IPS-15b (cell line): Measurements from ENCODE around the gene ZNF500.
A peak's percentile ranks its signal among the peaks of the same experiment; 100 is the strongest.
"Not testable (repeated sequence)": the region's sequence is repeated elsewhere in the genome, so short reads cannot be mapped to it uniquely, and the experiment has no call there.

ENCODE experiments used
- H3K27me3 ChIP-seq: one replicate; pipeline ENCODE4 v1.6.1; 2013; ENCODE audit warnings: low read length; ENCODE audit not compliant: control insufficient read depth, insufficient read depth
- H3K36me3 ChIP-seq: one replicate; pipeline ENCODE4 v1.6.1; 2013; ENCODE audit warnings: low read length; ENCODE audit not compliant: control insufficient read depth, insufficient read depth
- H3K4me1 ChIP-seq: one replicate; pipeline ENCODE4 v1.6.1; 2013; ENCODE audit warnings: mild to moderate bottlenecking, low read length; ENCODE audit not compliant: control insufficient read depth, insufficient read depth
- H3K4me3 ChIP-seq: one replicate; pipeline ENCODE4 v1.5.1; 2013; ENCODE audit warnings: low read depth, low read length
- H3K9ac ChIP-seq: one replicate; pipeline ENCODE4 v1.6.1; 2013; ENCODE audit warnings: low read depth, mild to moderate bottlenecking, low read length
- H3K9me3 ChIP-seq: one replicate; pipeline ENCODE4 v1.6.1; 2013; ENCODE audit warnings: mild to moderate bottlenecking, low read length; ENCODE audit not compliant: control insufficient read depth, insufficient read depth

The ZNF500 gene

DNA sequence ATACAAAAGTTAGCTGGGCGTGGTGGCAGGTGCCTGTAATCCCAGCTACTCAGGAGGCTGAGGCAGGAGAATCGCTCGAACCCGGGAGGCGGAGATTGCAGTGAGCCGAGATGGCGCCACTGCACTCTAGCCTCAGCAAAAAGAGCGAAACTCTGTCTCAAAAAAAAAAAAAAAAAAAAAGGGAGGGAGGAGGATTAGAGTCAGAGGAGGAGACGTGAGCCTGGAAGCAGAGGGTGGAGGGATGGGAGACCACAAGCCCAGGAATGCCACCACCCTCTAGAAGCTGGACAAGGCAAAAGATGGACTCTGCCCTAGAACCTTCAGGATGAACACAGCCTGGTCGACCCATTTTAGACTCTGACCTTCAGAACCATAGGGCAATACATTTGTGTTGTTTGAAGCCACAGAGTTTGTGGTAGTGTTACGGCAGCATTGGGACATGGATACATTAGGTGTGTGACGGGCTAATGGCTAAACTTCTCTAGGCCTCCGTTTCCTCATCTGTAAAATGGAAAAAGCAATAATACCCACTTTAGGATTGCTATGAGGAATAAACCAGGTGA lies 26.1 kb upstream of the ZNF500 start:
- Histone ChIP-seq H3K9ac (no peak overlapping the region), H3K4me3 (no peak overlapping the region), H3K9me3 (no peaks in the 10 kb centered on the region), H3K36me3 (peaks cover 3% of the 10 kb centered on the region), H3K4me1 (peaks cover 2% of the 10 kb centered on the region), H3K27me3 (no peaks in the 10 kb centered on the region)

- Histone ChIP-seq H3K4me1 (peaks cover 2% of the 10 kb centered on the region), H3K36me3 (no peaks in the 10 kb centered on the region), H3K9me3 (no peaks in the 10 kb centered on the region), H3K27me3 (no peaks in the 10 kb centered on the region), H3K4me3 (no peak overlapping the region), H3K9ac (no peak overlapping the region)
Measured at GRCh38 chr16:4790871-4791270, 23.9 kb upstream of the ZNF500 start.

GRCh38 chr16:4790261-4790660 lies 23.3 kb upstream of the ZNF500 start:
- H3K9me3 ChIP-seq: no peaks in the 10 kb centered on the region
- H3K4me3 ChIP-seq: no peak overlapping the region
- H3K27me3 ChIP-seq: no peaks in the 10 kb centered on the region
- no peak overlapping the region for H3K9ac ChIP-seq
- peaks cover 2% of the 10 kb centered on the region for H3K4me1 ChIP-seq
- H3K36me3 ChIP-seq: no peaks in the 10 kb centered on the region

DNA sequence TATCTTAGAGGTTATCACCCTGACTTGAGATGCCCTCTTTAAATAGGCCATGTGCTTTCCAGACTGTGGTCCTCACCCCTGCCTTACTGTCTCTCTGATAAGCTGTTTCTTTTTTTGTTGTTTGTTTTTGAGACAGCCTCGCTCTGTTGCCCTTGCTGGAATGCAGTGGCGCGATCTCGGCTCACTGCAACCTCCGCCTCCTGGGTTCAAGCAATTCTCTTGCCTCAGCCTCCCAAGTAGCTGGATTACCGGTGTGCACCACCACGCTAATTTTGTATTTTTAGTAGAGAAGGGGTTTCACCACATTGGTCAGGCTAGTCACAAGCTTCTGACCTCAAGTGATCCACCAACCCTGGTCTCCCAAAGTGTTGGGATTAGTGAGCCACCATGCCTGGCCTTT lies 21.9 kb upstream of the ZNF500 start:
- Histone ChIP-seq H3K27me3 (no peaks in the 10 kb centered on the region), H3K9me3 (no peaks in the 10 kb centered on the region), H3K36me3 (no peaks in the 10 kb centered on the region), H3K4me1 (peaks cover 2% of the 10 kb centered on the region), H3K4me3 (no peak overlapping the region), H3K9ac (no peak overlapping the region)

- H3K9me3 ChIP-seq: no peaks in the 10 kb centered on the region
- peaks cover 2% of the 10 kb centered on the region for H3K4me1 ChIP-seq
- no peaks in the 10 kb centered on the region for H3K36me3 ChIP-seq
- H3K9ac ChIP-seq: no peak overlapping the region
- H3K27me3 ChIP-seq: no peaks in the 10 kb centered on the region
- H3K4me3 ChIP-seq: no peak overlapping the region
Measured at GRCh38 chr16:4788489-4788889, 21.5 kb upstream of the ZNF500 start.

DNA sequence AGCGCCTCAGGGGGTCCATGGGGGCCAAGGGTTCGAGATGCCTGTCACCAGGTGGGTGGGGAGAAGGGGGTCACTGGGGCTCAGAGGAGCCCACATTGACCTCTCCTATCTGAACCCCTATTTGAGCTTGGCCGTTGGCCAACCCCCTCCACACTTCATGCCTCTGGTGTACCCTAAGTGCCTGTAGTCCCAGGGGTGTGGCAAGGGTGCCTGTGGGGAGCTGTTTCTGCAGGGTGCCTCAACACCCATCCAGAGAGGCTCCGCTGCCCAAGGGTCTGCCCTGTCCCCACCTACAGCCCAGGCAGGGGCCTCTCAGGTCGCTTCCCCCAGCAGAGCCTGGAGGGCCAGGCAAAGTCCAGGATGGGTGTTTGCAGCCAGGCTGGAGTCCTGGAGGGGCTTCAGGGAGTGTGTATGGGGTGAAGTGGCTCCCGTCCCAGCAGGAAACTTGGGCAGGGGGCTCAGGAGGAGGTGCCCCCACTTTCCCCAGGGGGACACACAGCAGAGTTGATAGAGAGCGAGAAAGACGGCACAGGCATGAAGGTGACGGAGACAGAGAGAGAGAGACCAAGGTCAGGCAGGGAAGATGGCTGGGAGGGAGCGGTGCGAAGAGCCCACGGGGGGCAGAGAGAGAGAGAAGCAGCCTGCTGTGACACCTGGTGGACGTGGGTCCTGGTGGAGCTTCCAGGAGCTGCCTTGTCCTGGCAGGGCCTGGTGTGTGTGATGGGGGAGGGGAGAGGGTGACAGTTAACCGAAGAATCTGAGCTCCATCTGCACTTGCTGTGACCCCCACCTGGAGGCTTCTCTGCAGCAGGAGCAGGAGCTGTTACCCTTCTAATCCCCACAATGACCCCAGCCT lies 20.9 kb upstream of the ZNF500 start, which contains the start of gene SEPTIN12:
SEPTIN12 (minus strand) TSS at position 719 of the 856 bp plus-strand sequence; CDS start at position 19, 700 bp downstream.
- H3K36me3 ChIP-seq: no peaks in the 10 kb centered on the region
- H3K9ac ChIP-seq: peak within 1 kb of the TSS; percentile 60
- H3K9me3 ChIP-seq: no peaks in the 10 kb centered on the region
- H3K4me1 ChIP-seq: peaks cover 2% of the 10 kb centered on the region
- no peaks in the 10 kb centered on the region for H3K27me3 ChIP-seq
- no peak within 1 kb of the TSS for H3K4me3 ChIP-seq

DNA sequence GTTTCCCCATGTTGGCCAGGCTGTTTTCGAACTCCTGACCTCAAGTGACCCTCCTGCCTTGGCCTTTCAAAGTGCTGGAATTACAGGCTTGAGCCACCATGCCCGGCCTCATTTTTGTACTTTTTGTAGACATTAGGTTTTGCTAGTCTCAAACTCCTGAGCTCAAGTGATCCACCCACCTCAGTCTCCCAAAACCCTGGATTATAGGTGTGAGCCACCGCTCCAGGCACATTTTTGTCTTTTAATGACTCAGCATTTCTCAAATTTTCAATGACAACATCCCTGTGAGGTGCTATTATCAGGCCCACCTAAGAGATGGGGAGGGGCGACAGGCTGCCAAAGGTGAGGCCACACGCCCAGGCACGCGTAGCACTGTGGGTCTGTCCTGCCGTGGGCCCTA lies 20.1 kb upstream of the ZNF500 start:
- H3K36me3 ChIP-seq: no peaks in the 10 kb centered on the region
- peaks cover 2% of the 10 kb centered on the region for H3K4me1 ChIP-seq
- H3K27me3 ChIP-seq: no peaks in the 10 kb centered on the region
- no peaks in the 10 kb centered on the region for H3K9me3 ChIP-seq
- no peak overlapping the region for H3K4me3 ChIP-seq
- H3K9ac ChIP-seq: no peak overlapping the region

DNA sequence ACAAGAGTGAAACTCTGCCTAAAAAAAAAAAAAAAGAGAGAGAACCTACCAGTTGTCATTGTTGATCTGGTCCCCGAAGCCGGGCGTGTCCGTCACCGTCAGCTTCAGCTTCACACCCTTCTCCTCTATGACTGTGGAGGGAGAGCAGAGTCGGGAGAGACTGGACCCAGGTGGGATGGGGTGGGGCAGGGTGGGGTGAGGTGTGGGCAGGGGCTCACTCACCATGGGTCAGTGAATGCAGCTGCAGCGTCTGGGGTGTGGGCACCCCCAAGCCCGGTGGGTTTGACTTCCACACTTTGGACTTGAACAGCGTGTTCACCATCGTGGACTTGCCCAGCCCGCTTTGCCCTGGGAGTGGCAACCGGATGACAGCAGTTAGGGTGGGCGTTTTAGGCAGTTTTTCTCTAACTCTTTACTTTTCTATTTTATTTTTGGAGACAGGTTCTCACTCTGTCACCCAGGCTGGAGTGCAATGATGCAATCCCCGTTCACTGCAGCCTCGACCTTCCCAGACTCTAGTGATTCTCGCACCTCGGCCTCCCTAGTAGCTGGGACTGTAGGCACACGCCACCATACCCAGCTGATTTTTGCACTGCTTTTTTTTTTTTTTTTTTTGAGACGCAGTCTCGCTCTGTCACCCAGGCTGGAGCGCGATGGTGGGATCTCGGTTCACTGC lies 18.9 kb upstream of the ZNF500 start:
- H3K4me3 ChIP-seq: no peak overlapping the region
- no peaks in the 10 kb centered on the region for H3K36me3 ChIP-seq
- H3K9ac ChIP-seq: no peak overlapping the region
- H3K9me3 ChIP-seq: no peaks in the 10 kb centered on the region
- peaks cover 2% of the 10 kb centered on the region for H3K4me1 ChIP-seq
- no peaks in the 10 kb centered on the region for H3K27me3 ChIP-seq

GRCh38 chr16:4784444-4784987 lies 17.6 kb upstream of the ZNF500 start:
- H3K4me3 ChIP-seq, H3K9me3 ChIP-seq, H3K9ac ChIP-seq, H3K4me1 ChIP-seq, H3K36me3 ChIP-seq, H3K27me3 ChIP-seq: not testable (repeated sequence)

DNA sequence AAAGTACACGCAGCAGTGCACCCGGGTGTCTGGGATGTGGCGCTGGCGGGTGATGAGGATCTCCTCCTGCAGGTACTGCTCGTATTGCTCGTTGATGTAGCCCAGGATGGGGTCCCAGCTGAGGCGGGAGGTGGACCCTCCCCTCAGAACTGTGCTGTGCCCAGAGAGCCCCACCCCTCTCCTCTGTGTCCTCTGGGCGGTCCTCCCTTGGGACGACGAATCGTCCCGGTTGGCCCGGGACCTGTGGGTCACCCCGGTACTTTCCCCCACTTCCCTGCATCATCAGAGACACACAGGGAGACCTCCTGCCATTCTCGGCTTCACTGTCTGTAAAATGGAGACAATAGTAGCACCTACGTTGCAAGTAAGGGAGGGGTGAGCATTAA lies 17.0 kb upstream of the ZNF500 start:
- H3K9ac ChIP-seq: no peak overlapping the region
- no peaks in the 10 kb centered on the region for H3K36me3 ChIP-seq
- H3K4me1 ChIP-seq: peaks cover 2% of the 10 kb centered on the region
- no peaks in the 10 kb centered on the region for H3K27me3 ChIP-seq
- no peak overlapping the region for H3K4me3 ChIP-seq
- H3K9me3 ChIP-seq: no peaks in the 10 kb centered on the region

DNA sequence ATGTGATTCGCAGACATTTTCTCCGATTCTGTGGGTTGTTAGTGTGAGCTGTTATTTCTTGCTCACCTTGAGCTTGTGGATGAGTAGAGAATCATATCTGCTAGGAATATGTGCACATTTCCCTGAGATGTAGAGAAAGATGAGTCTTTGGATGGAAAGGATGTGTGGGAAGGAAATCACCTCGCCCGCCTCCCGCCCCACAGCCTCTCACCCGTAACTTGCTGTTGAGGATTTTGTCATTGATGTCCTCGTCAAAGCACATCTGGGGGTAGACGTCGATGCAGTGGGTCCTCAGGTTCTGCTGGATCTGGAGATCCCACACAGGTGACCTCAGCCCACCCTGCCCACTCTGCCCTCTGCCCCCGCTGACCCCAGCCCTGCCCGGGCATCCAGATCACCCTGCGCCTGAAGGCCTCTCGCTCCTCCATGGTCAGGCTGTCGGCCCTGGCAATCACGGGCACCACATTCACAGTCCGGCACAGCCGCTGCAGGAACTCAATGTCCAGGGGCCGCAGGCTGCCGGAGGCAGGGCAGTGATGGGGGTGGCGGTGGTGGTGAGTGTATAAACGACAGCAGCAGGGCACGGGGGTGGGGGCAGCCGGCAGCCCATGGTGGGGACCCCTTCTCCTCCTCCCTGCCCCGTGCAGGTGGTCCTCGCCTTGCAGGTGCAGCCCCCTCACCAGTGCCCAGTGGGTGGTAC lies 16.4 kb upstream of the ZNF500 start:
- Histone ChIP-seq H3K4me3 (no peak overlapping the region), H3K9ac (no peak overlapping the region), H3K27me3 (no peaks in the 10 kb centered on the region), H3K4me1 (no peaks in the 10 kb centered on the region), H3K9me3 (no peaks in the 10 kb centered on the region), H3K36me3 (no peaks in the 10 kb centered on the region)
